HG03342 (cell line): Measurements from ENCODE around the gene TPCN1.
"Not testable (repeated sequence)": the region's sequence is repeated elsewhere in the genome, so short reads cannot be mapped to it uniquely, and the experiment has no call there.

Experiments used
- ATAC-seq: cut with Tn5 transposase; IDR thresholded peaks from one replicate; pipeline ENCODE4 v1.9.1; 2021; ENCODE audit warnings: mild to moderate bottlenecking, moderate library complexity; ENCODE audit not compliant: unreplicated experiment

TPCN1 gene

DNA sequence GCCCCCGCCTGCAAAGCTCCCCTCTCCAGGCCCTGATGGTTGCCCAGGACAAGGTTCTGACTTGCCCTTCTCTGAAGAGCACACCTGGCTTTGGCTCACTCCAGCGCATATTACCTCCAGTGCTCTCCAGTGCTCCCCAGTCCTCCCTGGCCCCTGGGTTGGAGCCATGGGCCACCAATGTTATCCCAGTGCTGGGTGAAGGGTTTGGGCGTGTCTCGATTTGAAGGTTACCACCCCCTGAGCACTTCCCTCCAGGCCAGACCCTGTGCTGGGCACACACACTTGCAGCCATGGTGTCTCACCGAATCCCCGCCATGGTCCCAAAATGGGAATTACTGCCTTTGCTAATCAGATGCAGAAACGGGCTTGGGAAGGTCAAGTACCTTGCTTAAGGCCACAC lies 24.7 kb upstream of the TPCN1 start:
- ATAC-seq = no peak

DNA sequence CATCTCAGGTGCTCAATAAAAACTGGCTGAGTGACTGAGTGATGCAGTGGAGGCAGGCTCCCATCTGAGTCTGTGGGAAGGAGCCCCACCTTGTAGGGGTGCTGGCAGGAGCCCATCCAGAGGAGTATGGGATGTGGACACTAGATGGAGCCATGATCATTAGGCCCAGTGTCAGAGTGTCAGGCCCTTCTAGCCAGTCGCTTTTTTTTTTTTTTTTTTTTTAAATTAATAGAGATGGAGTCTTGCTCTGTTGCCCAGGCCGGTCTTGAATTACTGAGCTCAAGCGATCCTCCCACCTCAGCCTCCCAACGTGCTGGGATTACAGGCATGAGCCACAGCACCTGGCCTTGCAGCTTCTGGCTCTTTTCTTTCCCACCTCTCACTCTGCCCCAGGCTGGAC lies 24.3 kb upstream of the TPCN1 start:
- peak; percentile 85 for ATAC-seq

DNA sequence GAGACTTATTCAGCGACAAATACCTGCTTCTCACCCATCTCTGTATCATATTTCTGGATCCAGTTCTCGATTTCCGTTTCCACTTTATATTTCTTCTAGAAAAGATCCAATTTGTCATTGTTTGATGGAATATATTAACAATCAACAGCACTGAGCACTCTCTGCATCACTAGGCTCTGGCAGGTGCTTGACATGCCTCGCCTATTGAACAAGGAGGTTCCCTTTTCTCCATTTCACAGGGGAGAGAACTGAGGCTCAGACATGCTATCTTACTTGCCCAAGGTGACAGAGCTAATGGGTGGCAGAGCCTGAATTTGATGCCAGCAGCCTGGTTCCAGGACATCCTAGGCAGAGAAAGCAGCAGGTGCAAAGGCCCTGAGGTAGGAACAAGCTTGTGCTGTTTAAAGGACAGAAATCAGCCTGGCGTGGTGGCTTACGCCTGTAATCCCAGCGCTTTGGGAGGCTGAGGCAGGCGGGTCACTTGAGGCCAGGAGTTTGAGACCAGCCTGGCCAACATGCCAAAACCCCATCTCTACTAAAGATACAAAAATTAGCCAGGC lies 23.7 kb upstream of the TPCN1 start:
- no peak for ATAC-seq

DNA sequence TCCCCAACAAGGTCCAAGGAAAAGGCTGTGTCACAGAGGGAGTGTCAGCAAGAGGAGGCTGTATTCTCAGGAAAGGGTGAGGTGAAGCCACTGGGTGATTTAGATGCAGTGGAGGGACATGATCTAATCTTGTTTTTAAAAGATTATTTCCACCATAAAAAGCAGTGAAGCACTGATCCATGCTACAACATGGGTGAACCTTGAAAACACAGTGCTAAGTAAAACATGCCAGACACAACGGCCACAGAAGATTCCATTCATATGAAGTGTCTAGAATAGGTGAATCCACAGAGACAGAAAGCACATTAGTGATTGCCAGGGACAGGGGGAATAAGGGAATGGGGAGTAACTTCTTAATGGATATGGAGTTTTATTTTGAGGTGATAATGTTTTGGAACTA lies 23.0 kb upstream of the TPCN1 start:
- ATAC-seq = no peak

DNA sequence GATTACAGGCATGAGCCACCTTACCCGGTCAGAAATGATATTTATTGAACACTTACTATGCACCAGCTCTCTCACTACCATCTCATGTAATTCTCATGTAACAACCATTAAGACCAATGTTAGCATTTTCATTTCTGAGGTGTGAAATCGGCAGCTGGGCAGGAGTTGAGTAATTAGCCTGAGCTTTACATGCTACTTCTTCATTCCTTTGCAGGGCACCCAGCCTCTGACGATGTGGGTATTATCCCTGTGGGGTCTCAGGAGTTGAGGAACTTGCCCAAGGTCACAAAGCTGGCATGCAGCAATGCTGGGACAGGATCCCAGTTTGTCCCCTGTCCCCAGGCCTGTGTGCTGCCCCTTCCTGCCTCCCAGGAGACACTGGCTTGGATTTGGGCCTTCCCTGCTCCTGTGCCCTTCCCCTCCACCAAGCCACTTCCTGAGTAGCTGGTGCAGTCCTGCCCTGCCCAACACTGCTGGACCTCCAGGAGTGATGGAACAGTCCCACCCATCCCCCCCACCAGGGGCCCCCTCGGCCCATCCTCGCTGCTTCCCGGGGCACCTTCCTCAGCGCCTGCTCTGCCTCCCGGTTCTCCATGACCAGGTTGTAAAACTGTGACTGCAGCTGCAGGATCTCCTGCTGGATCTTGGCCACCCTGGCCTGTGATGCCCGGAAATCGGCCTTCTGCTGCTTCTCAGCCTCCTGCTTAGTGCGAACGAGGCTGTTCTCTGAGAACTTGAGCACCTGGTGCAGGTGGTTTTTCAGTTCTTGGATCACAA lies 21.1 kb upstream of the TPCN1 start:
- no peak for ATAC-seq

DNA sequence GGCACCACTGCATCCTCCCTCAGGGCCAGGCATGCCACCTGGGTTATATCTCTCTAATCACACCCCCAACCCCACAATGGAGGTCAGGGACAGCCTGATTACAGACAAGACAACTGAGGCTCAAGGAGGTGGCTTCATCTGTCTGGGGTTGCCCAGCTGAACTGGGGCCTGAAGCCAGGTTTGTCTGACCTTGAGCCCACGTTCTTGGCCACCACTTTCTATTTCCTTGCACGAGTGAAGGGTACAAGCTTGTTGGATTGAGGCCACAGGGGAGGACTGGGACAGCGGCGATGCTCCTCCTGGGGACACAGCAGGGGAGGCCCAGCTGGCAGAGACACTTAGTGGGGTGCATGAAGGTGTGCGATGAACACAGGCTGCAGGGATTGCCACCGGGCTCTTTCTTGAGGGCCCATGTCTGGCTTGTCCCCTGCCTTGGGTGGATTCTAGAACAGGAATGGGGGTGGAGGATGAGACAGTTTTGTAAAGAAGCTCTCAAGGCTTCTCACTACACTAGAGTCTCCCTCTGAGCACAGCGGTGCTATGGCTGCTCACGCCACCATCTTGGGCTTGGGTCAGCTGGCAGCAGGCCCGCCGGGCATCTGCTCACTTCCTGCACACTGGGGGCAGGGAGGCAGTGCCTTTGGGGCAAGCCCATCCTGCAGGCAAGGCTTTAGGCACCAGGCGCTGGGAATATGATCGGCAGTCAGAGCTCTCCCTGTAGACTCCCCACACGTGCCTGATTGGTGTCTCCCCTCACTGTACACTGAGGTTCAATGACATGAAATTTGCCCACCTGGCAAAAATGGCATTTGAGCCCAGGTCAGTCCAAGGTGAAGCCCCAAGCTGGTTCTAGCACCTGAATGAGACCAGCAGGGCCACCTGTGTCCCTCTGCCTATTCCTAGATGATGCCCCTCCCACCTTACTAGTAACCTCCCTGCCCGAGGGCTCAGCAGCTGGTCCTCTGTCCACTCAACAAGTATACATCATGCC lies 19.8 kb upstream of the TPCN1 start:
- no peak for ATAC-seq

DNA sequence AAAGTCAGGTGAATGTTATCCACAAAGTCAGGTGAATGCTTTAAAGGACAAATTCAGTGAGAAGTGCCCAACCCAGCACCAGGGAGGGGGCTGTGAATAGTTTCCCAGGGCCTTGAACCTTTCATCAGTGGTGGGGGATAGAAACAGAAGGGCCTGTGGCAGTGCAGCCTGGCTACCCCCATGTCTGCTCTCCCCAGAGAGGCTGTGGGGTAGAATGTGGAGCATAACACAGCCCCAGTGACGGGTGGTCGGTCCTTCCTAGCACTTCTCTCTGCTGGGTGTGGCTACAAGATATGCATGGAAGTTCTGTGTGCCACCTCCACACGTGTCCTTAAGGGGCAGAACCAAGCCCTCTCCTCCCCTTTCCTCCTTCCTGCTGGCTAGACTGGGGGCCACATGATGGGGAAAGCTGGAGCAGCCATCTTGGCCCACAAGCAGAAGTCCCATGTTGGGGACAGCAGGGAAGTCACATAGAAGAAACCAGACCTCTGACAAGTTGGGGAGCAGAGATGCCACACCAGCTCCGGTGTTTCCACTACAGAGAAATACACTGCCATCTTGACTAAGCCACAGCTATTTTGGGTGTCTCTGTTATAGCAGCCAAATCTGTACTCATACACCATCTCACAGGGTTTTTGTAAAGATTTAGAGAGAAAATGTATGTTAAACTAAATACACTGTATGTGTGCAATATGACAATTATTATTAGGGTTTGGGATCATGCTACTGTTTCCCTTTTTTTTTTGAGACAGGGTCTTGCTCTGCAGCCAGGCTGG lies 18.8 kb upstream of the TPCN1 start:
- no peak for ATAC-seq

DNA sequence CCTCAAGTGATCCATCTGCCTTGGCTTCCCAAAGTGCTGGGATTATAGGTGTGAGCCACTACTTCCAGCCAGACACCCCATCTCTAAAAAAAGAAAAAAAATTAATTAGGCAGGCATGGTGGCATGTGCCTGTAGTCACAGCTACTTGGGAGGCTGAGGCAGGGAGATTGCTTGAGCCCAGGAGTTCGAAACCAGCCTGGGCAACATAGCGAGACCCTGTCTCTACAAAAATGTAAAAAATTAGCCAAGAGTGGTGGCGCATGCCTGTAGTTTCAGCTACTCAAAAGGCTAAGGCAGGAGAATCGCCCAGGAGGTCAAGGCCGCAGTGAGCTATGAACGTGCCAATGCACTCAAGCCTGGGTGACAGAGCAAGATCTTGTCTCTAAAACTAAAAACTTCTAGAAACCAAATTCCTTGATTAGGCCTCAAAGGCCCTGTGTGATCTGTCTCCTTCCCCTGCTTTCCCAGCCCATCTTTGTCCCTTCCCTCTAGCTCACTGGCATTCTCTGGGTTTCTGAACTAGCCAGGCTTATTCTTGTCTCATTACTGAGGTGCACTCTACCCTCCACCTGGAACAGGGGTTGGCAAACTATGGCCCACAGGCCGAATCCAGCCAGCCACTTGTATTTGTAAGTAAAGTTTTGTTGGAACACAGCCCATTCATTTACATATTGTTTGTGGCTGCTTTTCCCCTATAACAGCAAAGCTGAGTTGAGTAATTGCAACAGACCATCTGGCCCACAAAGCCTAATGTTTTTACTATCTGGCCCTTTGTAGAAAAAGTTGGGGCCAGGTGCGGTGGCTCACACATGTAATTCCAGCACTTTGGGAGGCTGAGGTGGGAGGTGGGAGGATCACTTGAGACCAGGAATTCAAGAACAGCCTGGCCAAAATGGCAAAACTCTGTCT lies 17.2 kb upstream of the TPCN1 start:
- no peak for ATAC-seq

DNA sequence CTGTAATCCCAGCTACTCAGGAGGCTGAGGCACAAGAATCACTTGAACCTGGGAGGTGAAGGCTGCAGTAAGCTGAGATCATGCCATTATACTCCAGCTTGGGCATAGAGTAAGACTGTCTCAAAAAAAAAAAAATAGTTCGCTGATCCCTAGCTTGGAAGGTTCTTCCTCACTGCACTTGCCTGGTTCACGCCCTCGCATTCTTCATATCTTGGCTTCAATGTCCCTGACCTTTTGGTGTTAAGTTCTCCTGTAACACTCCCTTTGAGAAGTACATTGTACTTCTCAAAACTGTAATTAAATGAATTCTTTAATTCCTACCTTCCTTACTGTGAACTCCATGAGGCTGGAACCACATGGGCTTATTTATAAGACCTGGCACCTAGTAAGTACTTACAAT lies 16.5 kb upstream of the TPCN1 start:
- no peak for ATAC-seq

DNA sequence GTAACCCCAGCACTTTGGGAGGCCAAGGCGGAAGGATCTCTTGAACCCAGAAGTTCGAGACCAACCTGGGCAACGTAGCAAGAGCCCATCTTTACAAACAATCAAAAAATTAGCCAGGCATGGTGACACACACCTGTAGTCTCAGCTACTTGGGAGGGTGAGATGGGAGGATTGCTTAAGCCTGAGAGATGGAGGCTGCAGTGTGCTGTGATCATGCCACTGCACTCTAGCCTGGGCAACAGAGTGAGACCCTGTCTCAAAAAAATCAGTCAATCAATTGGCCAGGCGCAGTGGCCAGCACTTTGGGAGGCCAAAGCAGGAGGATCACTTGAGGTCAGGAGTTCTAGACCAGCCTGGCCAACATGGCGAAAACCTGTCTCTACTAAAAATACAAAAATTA lies 14.5 kb upstream of the TPCN1 start:
- not testable (repeated sequence) for ATAC-seq

DNA sequence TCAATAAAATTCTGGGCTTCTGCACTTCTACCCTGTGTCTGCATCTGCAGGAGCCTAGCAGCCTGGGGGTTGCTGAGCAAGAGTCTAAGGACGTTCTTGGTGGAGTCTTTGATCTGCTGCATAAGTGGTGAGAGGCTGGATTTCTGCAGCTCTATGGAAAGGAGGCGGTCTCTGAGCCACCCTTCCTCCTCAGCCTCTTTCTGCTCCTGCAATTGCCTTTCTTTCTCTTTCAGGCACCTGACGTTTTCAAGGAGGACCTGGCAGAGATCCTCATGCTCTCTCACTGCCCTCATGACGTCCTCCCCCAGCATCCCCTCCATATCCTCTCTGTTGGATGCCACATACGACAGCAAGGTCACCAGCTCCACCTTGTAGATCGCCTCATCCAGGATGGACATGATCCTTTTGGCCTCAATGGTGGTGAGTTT lies 13.6 kb upstream of the TPCN1 start:
- no peak for ATAC-seq

DNA sequence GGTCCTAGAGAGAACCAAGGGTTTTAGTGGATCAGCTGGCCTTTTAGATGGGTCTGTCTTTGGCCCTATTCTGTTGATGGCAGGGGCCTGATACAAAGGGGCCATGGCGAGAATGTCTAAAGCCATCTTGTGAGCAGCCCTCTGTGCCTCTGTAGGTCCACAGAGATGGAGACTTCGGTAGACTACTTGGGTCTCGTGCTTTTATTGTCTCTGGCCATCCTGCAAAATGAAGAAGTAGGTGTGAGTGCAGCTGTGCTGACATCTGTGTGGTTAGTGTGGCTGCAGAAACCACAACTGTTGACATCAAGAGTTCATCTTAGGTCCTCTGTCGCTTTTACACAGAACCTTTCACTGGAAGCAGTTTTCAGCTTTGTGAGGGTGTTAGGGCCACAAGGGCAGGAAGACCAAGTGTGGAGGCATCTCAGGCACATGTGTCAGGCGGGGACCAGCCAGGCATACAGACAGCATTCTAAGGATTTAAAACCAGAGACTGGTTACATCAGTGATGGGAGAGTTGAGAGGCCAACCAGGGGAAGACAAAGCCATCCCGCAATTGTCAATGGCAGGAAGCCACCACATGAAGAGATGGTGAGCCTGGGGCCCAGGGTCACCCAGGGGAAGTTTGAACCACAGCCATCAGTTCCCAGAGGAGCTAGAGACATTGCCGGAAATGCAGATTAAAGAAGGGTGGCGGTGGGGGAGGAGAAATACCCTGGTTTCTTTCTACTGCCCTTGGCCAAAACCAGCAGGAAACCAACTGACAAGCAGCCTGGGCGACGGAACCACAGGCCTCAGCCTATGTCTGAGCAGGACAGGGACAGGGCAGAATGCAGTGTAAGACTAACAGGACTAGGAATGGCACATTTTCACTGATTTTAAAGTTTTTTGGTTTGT lies 13.0 kb upstream of the TPCN1 start:
- ATAC-seq = peak; percentile 70

DNA sequence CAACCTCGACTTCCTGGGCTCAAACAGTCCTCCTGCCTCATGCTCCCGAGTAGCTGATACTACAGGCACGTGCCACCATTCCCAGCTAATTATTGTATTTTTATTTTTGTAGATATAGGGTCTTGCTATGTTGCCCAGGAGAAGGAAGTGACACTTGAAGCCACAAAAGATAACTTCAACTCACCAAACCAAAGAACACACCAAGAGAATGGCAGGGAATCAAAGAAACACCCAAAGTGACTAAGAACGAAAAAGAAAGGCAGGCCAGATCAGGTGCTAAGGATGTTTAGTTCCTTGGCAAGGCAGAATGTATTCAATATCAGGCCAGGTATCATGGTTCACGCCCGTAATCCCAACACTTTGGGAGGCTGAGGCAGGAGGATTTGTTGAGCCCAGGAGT lies 10.1 kb upstream of the TPCN1 start:
- ATAC-seq = no peak

DNA sequence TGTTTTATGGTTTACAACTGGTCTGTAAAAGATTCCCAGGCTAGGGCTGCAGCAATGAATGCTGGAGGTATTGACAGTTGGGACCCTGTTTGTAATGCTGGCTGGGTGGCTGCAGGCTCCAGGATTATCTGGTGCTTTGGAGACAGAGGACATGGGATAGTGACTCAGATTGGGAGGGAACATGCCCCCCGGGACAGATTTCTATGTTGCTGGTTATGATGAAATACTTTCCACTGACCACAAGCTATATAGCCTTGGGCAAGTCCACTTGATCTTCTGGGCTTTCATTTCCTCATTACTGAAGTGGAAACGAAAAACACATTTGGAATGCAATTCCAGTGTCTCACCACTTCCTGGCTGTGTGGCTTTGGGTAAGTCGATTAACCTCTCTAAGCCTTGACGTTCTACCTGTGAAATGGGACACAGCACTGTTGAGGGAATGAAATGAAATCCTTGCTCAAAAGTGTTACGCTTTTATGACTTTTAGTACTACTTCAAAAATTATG lies 6.3 kb upstream of the TPCN1 start:
- ATAC-seq = no peak

DNA sequence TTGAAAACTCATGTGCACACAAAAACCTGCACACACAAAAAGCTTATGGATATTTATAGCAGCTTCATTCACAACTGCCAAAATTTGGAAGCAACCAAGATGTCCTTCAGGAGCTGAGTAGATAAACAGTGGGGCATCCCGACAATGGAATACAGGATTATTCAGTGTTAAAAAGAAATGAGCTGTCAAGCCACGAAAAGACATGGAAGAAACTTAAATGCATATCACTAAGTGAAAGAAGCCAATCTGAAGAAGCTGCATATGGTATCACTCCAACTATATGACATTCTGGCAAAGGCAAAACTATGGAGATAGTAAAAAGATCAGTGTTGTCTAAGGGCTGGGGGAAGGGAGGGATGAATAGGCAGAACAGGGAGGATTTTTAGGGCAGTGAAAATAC lies 5.2 kb upstream of the TPCN1 start:
- ATAC-seq = no peak

DNA sequence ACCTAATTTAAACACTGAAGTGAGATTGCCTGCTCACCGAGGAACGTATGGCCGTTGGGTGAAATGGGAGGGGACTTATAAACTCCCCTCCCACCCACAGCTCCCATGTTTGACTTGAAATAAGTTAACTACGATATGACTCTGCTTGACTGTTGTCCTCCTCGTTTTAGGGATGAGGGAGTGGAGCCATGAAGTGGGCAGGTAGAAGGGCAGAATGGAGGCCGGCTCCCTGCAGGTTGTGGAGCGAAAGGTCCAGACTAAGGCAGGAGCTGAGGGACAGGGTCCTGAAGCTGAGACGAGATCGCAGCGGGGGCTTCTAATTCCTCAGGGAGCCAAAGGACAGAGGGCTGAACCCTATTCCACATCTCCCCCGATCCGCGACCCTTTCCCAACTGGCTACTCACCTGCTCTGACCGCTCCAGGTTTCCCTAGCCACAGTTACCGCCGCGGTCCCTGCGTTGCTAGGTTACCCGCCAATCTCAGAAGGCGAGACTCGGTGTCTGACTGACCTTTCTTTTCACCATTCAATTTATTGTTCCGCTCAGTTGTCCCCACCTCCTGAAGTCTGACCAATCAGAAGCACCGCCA lies 577 bp upstream of the TPCN1 start:
- ATAC-seq = no peak

DNA sequence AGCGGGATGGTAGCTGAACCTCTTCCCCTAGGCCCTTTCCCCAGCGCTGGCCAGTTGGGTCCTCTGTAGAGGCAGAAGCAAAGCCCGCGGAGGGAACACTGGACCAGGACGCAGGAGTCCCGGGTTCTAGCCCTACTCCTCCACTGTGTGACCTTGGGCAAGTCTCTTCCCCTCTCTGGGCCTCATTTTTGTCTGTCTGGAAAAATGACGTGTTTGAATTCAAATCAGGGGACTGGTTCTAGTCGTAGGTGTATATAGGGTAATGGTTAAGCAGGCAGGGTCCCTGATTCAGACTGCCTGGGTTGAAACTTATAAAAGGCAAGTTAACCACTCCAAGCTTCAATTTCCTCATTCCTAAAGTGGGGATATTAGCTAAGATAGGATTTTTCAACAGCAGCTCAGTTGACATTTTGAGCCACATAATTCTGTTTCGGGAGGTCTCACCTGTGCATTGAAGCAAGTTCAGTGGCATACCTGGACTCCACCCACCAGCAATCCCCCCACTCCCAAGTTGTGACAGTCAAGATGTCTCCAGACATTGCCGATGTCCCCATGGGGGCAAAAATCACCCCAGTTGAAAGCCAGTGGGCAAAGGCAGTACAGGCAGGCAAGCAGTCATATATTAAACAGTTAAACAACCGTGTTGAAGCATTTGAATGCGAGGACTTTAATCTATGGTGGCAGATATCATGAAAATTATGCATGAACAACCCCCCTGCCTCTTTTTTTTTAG lies 899 bp downstream of the TPCN1 start:
- no peak for ATAC-seq
